GM12864 (cell line): ENCODE data around the gene SYTL2.

Experiments used
- DNase-seq: peaks from one replicate; pipeline ENCODE4 v3.0.0-alpha.2; 2011; ENCODE audit warnings: low read depth
- H3K4me3 ChIP-seq: 2 replicates; pipeline ENCODE4 v1.5.1; 2011; ENCODE audit warnings: mild to moderate bottlenecking, low read depth, low read length, control low read depth
- TF ChIP-seq, protein P1 (sequence below): IDR thresholded peaks from 2 replicates; pipeline ENCODE4 v1.5.1; 2011; ENCODE audit warnings: low read depth, mild to moderate bottlenecking, moderate library complexity, low read length, control low read depth, inconsistent platforms; ENCODE audit errors: missing control alignments

Gene SYTL2

DNA sequence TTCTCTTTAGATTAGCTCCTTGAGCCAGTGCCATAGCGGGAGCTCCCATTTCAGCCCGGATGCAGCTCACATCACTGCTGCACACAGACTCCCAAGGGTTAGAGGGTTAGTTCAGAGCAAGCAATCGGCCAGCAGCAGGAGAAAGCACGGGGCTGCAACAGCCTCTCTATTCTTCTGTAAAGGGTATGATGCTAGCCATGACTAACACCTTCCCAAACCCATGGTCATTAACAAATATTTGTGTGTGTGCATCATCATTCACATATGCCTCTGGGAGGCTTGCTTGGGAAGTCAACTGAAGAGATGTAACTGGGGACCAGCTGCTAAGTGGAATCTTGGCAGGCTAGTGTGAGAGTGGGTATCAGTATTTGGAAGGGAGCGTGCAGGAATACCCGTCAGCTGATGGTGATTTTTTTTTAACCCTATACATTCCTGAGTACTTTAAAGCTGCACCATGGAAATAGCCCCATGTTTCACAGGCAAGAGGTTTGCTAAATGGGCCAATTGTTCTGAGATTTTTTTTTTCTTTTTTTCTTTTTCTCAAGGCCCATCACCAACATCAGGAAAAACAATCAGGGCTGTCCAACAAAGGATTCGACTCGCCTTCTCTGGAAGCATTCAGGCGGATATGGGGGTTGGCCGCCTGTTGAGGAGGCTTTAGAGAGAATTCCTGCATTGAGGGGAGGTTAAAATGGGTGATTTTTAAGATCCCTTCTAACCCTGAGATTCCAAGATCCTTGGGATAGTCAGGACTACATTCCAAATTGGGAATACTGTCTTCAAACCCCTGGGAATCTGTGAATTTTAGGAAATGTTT is 91.7 kb downstream of the SYTL2 start:
- no peak overlapping the region for H3K4me3 ChIP-seq
- no peak for DNase-seq
- TF ChIP-seq, protein P1, sequence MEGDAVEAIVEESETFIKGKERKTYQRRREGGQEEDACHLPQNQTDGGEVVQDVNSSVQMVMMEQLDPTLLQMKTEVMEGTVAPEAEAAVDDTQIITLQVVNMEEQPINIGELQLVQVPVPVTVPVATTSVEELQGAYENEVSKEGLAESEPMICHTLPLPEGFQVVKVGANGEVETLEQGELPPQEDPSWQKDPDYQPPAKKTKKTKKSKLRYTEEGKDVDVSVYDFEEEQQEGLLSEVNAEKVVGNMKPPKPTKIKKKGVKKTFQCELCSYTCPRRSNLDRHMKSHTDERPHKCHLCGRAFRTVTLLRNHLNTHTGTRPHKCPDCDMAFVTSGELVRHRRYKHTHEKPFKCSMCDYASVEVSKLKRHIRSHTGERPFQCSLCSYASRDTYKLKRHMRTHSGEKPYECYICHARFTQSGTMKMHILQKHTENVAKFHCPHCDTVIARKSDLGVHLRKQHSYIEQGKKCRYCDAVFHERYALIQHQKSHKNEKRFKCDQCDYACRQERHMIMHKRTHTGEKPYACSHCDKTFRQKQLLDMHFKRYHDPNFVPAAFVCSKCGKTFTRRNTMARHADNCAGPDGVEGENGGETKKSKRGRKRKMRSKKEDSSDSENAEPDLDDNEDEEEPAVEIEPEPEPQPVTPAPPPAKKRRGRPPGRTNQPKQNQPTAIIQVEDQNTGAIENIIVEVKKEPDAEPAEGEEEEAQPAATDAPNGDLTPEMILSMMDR, result no peak

DNA sequence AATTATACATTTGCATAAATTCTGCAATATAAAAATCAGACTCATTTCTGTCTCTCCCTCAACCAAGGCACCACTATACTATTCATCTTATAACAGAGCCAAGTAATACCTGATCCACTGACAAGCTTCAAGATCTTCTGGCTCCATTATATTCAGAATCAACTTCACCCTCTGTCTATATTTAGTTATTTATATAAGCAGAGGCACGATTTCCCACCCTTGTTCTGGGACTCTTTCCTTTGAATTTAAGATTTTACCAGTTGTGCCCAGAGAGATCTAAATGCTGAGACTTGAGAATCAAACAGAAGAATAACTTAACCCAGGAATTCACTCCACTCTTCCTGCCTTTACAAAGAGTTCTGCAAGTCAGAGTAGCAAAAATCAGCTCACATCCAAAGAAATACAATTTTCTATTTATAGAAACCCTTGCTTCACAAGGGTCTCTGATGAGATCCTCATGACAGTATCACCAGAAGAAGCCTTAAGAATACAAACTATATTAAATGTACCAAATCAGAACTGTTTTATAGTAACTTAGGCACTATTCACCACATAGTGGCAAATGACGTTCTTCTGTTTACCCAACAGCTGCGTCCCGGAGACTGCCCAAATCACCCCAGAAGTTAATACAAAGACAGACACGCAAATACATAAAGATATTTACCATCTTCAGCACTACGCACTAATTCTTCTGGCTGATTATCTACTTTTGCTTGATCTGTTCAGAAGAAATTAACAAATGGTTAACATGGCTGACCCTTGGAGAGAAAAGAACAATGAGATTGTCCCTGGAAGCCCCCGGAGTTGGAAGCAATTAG is 92.6 kb downstream of the SYTL2 start:
- DNase-seq, result no peak
- H3K4me3 ChIP-seq, result no peak overlapping the region
- TF ChIP-seq, protein P1, result no peak

DNA sequence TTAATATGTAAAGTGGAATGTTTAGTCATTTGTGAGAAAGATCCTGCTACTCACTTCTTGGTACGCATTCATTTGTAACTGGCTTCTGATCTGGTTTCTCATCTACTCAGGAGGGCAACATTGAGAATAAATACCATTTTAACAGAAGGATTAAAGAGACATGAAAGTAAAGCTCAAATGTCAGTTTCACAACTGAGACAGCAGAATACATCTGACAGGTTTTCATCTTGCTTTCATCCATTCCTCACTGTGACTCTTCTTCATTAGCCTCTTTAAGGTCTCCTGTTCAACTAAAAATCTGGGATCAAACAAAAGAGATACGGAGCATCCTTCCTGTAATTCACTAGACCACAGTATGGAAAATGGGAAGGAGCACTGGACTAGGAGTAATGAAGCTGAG is 93.5 kb downstream of the SYTL2 start:
- no peak overlapping the region for H3K4me3 ChIP-seq
- TF ChIP-seq, protein P1, result no peak
- DNase-seq, result no peak

DNA sequence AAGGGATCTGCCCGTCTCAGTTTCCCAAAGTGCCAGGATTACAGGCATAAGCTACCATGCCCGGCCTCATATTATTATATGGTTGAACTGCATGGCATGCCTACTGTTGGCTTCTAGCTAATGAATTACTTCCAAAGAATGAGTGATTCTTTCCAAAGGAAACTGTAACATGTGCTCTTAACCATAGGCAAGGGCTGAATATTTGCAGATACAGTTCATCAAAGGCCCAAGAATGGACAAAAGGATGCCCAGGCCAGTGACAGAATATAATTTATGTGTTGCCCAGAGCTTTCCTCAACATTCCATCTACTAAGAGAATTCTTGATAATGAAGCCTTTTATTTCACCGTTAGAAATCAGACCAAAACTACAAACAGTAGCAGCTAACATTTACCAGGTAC is 98.0 kb downstream of the SYTL2 start:
- H3K4me3 ChIP-seq, result no peak overlapping the region
- no peak for DNase-seq
- TF ChIP-seq, protein P1, result no peak

DNA sequence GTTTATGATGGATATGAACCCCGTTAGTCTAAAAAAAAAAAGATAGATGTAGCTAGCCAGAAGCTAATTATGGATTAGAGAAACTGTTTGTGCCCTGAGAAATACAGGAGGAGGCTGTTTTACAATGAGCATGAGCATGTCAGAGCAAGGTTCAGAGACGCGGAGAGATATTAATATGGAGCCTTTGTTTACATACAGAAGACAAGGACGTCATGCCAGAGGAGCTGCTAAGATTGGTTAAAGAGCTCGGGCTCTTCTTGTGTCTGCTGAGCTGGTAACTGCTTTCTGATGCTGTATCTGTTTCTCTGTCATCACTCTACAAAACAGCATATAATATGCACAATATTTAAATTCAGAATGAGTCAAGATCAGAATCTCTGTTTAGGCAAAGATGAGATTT is 100.0 kb downstream of the SYTL2 start:
- no peak for DNase-seq
- TF ChIP-seq, protein P1, result no peak
- no peak overlapping the region for H3K4me3 ChIP-seq

DNA sequence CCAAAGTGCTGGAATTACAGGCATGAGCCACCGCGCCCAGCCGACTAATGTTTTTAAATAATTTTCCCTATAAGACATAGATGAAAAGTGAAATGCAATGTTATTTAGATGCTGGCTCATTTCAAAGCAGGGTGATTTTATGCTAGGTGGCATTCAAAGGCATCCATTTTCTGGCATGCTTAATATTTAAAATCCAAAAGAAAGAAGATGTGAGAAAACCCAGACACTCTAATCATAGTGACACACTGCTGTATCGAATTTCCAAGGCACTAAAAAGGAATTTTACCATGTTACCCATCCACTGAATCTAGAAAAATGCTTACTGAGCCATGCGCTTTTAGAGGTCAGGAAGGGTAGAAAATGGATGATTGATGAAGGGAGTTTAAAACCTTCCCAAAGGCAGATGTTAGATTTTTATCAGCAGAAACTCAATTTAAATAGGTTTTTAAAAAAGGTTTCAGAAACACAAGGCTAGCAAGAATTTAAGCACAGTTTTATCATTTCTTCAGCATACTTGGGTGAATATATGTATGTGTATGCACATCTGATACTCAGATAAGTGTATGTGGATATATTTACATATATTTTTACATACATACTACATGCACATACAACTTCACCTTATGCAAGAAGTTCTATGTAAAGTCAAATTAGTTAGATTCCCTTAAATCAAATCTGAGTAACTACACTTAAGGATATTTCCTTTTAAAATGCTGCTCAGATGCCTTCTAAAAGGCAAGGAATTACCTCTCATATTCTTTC is 100.8 kb downstream of the SYTL2 start:
- no peak overlapping the region for H3K4me3 ChIP-seq
- DNase-seq, result no peak
- TF ChIP-seq, protein P1, result no peak
